Measurements from ENCODE around the gene TNRC6C. TPM values are rescaled to one million over a fixed set of nuclear protein-coding genes. Genes with fewer than 3 reads are reported as not detected.

TNRC6C gene
- total RNA-seq, 1 donor from 2014 or later = 24.6 TPM

GRCh38 chr17:78121801-78122215 lies 163.3 kb downstream of the TNRC6C start:
- ChIA-PET CTCF (interaction anchor here (0.6 to 4.0 kb wide), 4 partner anchors 10 to 54 kb away, joined by 3 to 16 read pairs (median 4); no protein-coding TSS in a partner anchor), POLR2A (interaction anchor here (1.2 to 48.2 kb wide), 5 partner anchors 9 to 130 kb away, joined by 4 to 2404 read pairs (median 15); partner anchors contain the start of genes AFMID, C17orf99, SYNGR2 and TK1)
- Mint-ChIP-seq H3K4me3 (peak overlapping the region; percentile 65), H3K27ac (peak overlapping the region; percentile 81), H3K9me3 (no peaks in the 10 kb centered on the region), H3K4me1 (peaks cover 68% of the 10 kb centered on the region), H3K27me3 (no peaks in the 10 kb centered on the region), H3K36me3 (ENCODE audit: low read depth) (peaks cover 68% of the 10 kb centered on the region)
- ATAC-seq (ENCODE audit: low read depth) (no peak), DNase-seq (peak; percentile 26)
- TF ChIP-seq CTCF (IDR thresholded peaks at IDR 0.05) = no peak
- intact Hi-C loops (cut with micrococcal nuclease) = loop anchor here (10.0 kb wide), 1 partner anchor 677 kb away; no protein-coding TSS in a partner anchor

- Mint-ChIP-seq H3K27ac (peak overlapping the region; percentile 81), H3K4me1 (peaks cover 73% of the 10 kb centered on the region), H3K36me3 (ENCODE audit: low read depth) (peaks cover 64% of the 10 kb centered on the region), H3K27me3 (no peaks in the 10 kb centered on the region), H3K9me3 (no peaks in the 10 kb centered on the region), H3K4me3 (peak overlapping the region; percentile 65)
- ChIA-PET CTCF (interaction anchor here (1.1 to 4.0 kb wide), 3 partner anchors 10 to 53 kb away, joined by 3 to 16 read pairs (median 3); no protein-coding TSS in a partner anchor), POLR2A (interaction anchor here (0.5 to 48.2 kb wide), 6 partner anchors 9 to 175 kb away, joined by 3 to 2404 read pairs (median 12); partner anchors contain the start of genes AFMID, C17orf99, SYNGR2 and TK1)
- no peak for TF ChIP-seq CTCF (IDR thresholded peaks at IDR 0.05)
- no peak for ATAC-seq (ENCODE audit: low read depth)
- intact Hi-C loops (cut with micrococcal nuclease) = loop anchor here (10.0 kb wide), 1 partner anchor 678 kb away; no protein-coding TSS in a partner anchor
- DNase-seq = no peak
These were observed 163.9 kb downstream of the TNRC6C start for GRCh38 chr17:78122216-78122930.

- Mint-ChIP-seq H3K27ac (peak overlapping the region; percentile 71), H3K9me3 (no peaks in the 10 kb centered on the region), H3K36me3 (ENCODE audit: low read depth) (peaks cover 60% of the 10 kb centered on the region), H3K4me1 (peaks cover 70% of the 10 kb centered on the region), H3K4me3 (peak overlapping the region; percentile 38), H3K27me3 (no peaks in the 10 kb centered on the region)
- ATAC-seq (ENCODE audit: low read depth) (no peak), DNase-seq (no peak)
- ChIA-PET CTCF (no interaction called here), POLR2A (interaction anchor here (0.5 to 48.2 kb wide), 8 partner anchors 10 to 1674 kb away, joined by 3 to 2404 read pairs (median 8); partner anchors contain the start of genes AFMID, BIRC5, C17orf99 and CBX8)
- intact Hi-C loops (cut with micrococcal nuclease) = loop anchor here (10.0 kb wide), 1 partner anchor 678 kb away; no protein-coding TSS in a partner anchor
- no peak for TF ChIP-seq CTCF (IDR thresholded peaks at IDR 0.05)
These were observed 164.4 kb downstream of the TNRC6C start for GRCh38 chr17:78122931-78123249.

GRCh38 chr17:78123258-78123929 lies 164.9 kb downstream of the TNRC6C start:
- Mint-ChIP-seq H3K4me1 (peaks cover 68% of the 10 kb centered on the region), H3K4me3 (peak overlapping the region; percentile 50), H3K36me3 (ENCODE audit: low read depth) (peaks cover 58% of the 10 kb centered on the region), H3K27me3 (no peaks in the 10 kb centered on the region), H3K27ac (peak overlapping the region; percentile 76), H3K9me3 (no peaks in the 10 kb centered on the region)
- POLR2A ChIA-PET = interaction anchor here (0.5 to 48.2 kb wide), 7 partner anchors 9 to 1674 kb away, joined by 3 to 2404 read pairs (median 15); partner anchors contain the start of genes AFMID, BIRC5, C17orf99 and CBX8
- no peak for DNase-seq
- intact Hi-C loops (cut with micrococcal nuclease) = loop anchor here (10.0 kb wide), 1 partner anchor 679 kb away; no protein-coding TSS in a partner anchor
- CTCF ChIA-PET = interaction anchor here (15.7 kb wide), 1 partner anchor 52 kb away, joined by 220 read pairs; no protein-coding TSS in a partner anchor
- no peak for ATAC-seq (ENCODE audit: low read depth)
- TF ChIP-seq CTCF (IDR thresholded peaks at IDR 0.05) = no peak

Measured in activated B cell treated with CpG ODN at 0.5 μM for 24 hours (primary cell).